ENCODE data around the gene GZMM.

The GZMM gene

GRCh38 chr19:591099-591958, 47.5 kb downstream of the GZMM start:
- FAIRE-seq = no peak
- TF ChIP-seq POLR2A (IDR thresholded peaks at IDR 0.05; ENCODE audit: low read depth, low read length) = no peak

GRCh38 chr19:592101-592500, 48.2 kb downstream of the GZMM start:
- TF ChIP-seq POLR2A (IDR thresholded peaks at IDR 0.05; ENCODE audit: low read depth, low read length) = no peak
- no peak for FAIRE-seq

More at GRCh38 chr19:591099-591958, 47.5 kb downstream of the GZMM start:
- no peak for DNase-seq (ENCODE audit: insufficient read length, low spot score)

GRCh38 chr19:593055-593454, 49.2 kb downstream of the GZMM start:
- TF ChIP-seq POLR2A (IDR thresholded peaks at IDR 0.05; ENCODE audit: low read depth, low read length) = no peak
- DNase-seq (ENCODE audit: insufficient read length, low spot score) (no peak), FAIRE-seq (no peak)

More at GRCh38 chr19:592101-592500, 48.2 kb downstream of the GZMM start:
- DNase-seq (ENCODE audit: insufficient read length, low spot score) = no peak

GRCh38 chr19:593505-593904, 49.7 kb downstream of the GZMM start:
- FAIRE-seq = no peak
- no peak for TF ChIP-seq POLR2A (IDR thresholded peaks at IDR 0.05; ENCODE audit: low read depth, low read length)
- DNase-seq (ENCODE audit: insufficient read length, low spot score) = no peak

- no peak for FAIRE-seq
- DNase-seq (ENCODE audit: insufficient read length, low spot score) = no peak
- no peak for TF ChIP-seq POLR2A (IDR thresholded peaks at IDR 0.05; ENCODE audit: low read depth, low read length)
These were observed 50.5 kb downstream of the GZMM start for GRCh38 chr19:594265-594870.

- DNase-seq (ENCODE audit: insufficient read length, low spot score) (no peak), FAIRE-seq (no peak)
These were observed 51.7 kb downstream of the GZMM start for GRCh38 chr19:595326-596262.

GRCh38 chr19:596263-596655, 52.4 kb downstream of the GZMM start:
- no peak for TF ChIP-seq POLR2A (IDR thresholded peaks at IDR 0.05; ENCODE audit: low read depth, low read length)
- no peak for FAIRE-seq

More at GRCh38 chr19:595326-596262, 51.7 kb downstream of the GZMM start:
- no peak for TF ChIP-seq POLR2A (IDR thresholded peaks at IDR 0.05; ENCODE audit: low read depth, low read length)

GRCh38 chr19:597406-598315, 53.8 kb downstream of the GZMM start:
- no peak for DNase-seq (ENCODE audit: insufficient read length, low spot score)
- no peak for FAIRE-seq
- no peak for TF ChIP-seq POLR2A (IDR thresholded peaks at IDR 0.05; ENCODE audit: low read depth, low read length)

More at GRCh38 chr19:596263-596655, 52.4 kb downstream of the GZMM start:
- DNase-seq (ENCODE audit: insufficient read length, low spot score) = no peak

Data from H54 (cell line).